ENCODE results near the gene TYW5.
A peak's percentile ranks its signal among the peaks of the same experiment; 100 is the strongest.

TYW5 gene

DNA sequence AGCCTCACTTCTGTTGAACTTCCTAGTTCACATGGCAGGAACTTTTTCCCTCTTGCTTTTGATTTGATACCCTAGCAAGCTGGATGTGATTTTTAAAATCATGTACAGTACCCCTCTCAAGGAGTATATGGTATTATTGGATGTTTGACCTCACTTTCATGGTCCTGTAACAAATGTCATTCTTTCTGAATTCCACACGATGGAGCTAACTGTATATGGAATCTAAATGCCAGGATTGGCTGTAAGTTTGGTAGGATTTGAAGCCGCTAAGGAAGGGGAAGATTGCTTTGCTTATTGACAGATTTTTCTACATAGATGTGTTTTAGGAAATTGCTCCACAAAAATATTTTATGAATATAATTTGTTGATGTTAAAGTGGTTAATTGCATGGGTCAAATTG lies 18.4 kb upstream of the TYW5 start:
- DNase-seq, result peak; percentile 71

DNA sequence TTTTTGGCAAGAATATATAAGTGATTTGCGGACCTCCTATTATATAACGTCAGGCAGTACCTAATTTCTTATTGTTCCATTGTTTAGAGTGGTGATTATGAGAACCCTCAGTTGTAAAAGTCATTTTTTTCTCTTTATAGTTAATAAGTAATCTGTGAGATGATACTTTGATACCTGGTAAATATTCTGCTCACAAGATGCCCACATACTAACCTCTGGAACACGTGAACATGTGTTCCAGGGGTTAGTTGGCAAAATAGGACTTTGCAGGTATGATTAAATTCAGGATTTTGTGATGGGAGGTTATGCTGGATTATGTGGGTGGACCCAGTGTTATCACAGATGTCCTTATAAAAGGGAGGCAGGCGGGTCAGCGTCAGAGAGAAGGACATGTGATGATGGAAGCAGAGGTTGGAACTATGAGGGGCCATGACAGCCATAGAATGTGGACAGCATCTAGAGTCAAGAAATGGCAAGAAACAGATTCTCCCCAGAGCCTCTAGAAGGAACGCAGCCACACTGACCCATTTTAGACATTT lies 16.9 kb upstream of the TYW5 start:
- no peak for DNase-seq

DNA sequence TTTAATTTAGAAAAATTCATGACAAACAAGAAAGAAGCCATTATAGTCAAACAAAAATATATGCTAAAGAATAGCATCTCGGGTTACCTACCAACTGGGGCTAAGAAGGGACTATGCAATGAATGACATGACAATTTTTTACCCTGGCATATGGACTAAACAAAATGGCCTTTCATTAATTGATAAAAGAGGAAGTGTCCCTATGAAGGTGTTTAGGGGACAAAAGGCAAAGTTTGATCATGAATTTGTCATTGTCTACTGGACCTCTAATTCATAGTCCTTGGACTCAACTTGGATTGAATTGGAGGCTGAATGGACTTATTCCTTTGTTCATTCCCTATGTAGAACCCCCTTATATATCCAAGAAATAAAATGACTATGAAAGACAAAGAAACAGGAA lies 12.8 kb upstream of the TYW5 start:
- DNase-seq, result no peak

- no peak for DNase-seq
These were observed 11.7 kb upstream of the TYW5 start for GRCh38 chr2:199966976-199967375.

DNA sequence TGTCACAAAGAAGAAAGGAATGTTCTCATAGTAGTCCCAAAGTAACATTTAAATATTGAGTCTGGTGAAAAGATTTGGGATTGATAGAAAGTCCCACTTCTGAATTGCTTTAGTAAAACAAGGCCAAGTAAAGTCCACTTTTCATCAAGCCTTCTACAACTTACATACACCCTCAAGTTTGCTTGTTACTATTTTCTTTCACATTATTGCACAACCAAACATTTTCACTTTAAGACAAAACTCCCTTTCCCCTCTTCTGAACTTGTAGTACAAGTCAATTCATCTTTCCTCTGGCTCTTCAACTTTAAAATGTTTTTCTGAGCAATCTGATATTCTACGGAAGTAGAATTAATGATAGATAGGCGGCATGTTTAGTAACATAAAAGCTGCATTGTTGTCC lies 11.1 kb upstream of the TYW5 start:
- no peak for DNase-seq

DNA sequence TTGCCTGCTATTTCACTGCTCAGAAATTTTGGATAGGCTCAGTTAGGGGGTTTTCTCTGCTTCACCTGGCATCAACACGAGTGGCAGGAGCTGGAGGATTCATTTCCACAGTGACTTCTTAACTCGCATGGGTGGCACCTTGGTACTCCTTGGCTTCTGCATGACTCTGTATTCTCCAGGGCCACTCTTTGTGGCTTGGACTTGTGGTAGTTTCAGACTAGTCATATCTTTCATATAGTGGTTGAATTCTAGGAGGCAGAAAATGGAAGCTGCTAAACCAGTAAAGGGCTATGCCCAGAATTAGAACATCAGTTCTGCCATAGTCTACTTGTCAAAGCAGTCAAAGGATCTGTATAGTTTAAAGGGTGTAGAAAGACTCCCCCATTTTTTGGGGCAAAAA lies 6.9 kb upstream of the TYW5 start:
- DNase-seq, result no peak

GRCh38 chr2:199958014-199958413 lies 2.7 kb upstream of the TYW5 start:
- no peak for DNase-seq

DNA sequence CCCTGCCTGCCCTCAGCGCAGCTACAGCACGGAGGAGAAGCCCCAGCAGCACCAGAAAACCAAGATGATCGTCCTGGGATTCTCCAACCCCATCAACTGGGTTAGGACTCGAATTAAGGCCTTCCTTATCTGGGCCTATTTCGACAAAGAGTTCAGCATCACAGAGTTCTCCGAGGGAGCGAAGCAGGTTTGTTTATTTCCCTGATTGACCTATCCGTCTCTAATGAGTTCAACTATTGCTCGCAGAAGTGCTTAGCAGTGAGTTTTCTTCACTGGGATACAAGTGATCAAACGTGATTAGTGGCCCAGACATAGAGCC lies 730 bp upstream of the TYW5 start:
- DNase-seq, result no peak

GRCh38 chr2:199955007-199955338 lies 318 bp downstream of the TYW5 start:
- DNase-seq, result no peak

DNA sequence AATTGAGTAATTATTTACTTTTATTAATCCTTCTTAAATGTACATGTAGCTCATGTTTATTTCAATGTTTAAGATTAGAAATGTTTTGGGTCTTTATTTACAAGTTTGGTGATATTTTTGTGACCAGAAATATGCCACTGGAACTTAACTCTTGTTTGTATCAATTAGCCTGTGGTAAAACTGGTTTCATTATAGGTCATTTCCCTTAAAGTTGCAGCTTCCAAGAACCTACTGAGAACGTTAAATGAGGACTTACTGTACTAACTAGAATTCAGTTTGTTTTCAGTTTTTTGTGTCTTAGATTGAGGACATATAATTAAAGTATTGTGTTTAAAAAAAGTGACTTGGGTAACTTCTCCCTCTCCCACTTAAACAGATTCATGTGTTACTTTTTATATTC lies 4.3 kb downstream of the TYW5 start:
- no peak for DNase-seq

- DNase-seq, result no peak
These were observed 4.9 kb downstream of the TYW5 start for GRCh38 chr2:199950396-199950795.

DNA sequence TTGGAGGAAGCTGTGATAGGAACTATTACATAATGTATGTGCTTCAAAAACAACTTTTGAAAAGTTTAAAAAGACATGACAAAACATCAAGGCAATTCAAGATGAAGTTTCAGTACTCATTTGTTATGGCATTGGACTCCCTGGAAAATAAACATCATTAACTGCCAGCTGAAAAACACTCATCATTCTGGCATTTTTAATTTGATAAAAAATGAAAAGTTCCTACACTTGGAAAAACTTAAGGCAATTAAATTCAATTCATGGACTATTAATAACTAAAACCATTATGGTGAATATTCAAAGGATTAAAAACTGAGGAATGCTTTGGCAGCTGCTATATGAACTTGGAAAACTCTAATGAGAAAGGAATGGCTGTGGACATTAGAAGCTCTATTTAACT lies 8.5 kb downstream of the TYW5 start:
- DNase-seq, result no peak

GRCh38 chr2:199946196-199946595 lies 9.1 kb downstream of the TYW5 start:
- no peak for DNase-seq

DNA sequence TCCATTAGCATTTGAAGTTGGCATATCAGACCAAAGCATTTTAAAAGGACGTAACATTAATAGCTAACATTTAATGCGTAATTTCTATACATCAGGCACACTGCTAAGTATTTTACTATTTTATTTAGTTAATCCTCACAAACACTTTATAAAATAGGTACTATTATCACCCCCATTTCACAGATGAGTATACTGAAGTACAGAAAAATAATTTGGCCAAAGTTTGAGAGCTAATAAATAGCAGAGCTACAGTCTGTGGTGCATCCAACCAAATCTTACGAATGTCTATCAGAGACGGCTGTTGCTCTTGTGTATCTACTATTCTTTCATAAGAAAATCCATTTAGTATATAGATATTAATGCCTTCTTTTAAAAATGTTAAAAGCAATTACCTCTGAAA lies 11.9 kb downstream of the TYW5 start:
- DNase-seq, result no peak

GRCh38 chr2:199940373-199940772 lies 14.9 kb downstream of the TYW5 start:
- peak; percentile 79 for DNase-seq

GRCh38 chr2:199936554-199936953 lies 18.7 kb downstream of the TYW5 start:
- DNase-seq, result no peak

- DNase-seq, result peak; percentile 65
These were observed 21.8 kb downstream of the TYW5 start for GRCh38 chr2:199933466-199933865.

GRCh38 chr2:199932312-199932855 lies 22.9 kb downstream of the TYW5 start:
- DNase-seq, result no peak

DNA sequence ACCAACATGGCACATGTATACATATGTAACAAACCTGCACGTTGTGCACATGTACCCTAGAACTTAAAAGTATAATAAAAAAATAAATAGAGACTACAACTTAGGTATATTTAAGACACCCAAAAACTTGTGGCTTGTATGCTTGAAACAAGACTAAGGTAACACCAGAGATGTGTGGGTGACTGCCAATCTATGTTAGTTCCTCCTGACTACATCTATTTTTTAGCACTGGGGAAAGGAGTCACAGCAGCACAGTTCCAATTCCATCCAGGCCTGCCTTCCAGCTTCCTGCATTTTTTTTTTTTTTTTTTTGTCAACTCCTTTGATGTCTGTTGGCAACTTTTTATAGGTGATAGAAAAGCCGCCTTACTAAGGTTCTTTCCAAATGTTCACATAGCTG lies 26.0 kb downstream of the TYW5 start:
- no peak for DNase-seq

- DNase-seq, result no peak
These were observed 26.7 kb downstream of the TYW5 start for GRCh38 chr2:199928626-199929025.

DNA sequence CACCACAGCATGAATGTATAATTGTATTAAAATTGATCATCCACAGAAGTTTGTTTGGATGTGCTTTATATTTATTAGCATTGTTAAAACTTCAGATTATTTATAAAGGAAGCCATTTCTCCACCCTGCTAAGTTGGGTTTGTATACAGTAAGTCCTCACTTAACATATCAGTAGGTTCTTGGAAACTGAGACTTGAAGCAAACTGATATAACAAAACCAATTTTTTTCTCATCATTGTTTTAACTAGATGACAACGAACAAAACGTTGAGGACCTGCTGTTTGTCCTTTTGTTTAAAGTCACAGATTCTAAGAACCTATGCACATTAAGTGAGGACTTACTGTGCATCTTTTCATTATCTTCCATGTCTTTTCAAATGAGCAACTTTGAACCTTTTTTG lies 27.1 kb downstream of the TYW5 start:
- no peak for DNase-seq

DNA sequence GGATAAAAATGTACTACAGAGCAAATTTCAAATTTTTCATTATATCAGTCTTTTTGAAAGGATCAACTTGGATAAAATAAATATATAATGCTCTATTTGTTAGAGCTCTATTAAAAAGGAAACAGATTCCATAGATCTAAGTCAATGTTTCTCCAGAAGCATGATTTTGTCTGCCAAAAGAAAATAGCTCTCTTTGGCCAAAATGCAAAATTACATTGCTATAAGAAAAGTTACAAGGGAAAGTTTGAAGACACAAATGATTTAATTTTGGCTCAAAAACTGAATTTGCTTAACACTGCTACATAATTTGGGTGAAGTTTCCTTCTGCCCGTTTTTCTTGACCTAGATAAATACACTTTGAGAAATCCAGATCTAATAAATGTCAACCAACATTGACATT lies 28.5 kb downstream of the TYW5 start:
- DNase-seq, result no peak

DNA sequence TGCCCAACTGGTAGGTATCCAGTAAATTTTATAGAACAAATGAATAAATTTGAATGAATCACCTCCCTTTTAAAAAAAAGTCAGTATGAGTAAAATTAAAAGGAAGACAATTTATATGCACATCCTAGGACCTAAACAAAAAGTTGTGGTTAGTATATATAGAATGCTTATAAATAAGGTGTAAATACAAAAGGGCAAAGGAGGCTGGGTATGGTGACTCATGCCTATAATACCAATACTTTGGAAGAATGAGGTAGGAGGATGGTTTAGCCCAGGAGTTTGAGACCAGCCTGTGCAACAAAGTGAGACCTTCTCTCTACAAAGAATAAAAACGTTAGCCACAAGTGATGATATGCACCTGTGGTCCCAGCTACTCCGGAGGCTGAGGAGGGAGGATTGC lies 31.4 kb downstream of the TYW5 start:
- DNase-seq, result no peak

- DNase-seq, result no peak
These were observed 32.4 kb downstream of the TYW5 start for GRCh38 chr2:199922856-199923255.

DNA sequence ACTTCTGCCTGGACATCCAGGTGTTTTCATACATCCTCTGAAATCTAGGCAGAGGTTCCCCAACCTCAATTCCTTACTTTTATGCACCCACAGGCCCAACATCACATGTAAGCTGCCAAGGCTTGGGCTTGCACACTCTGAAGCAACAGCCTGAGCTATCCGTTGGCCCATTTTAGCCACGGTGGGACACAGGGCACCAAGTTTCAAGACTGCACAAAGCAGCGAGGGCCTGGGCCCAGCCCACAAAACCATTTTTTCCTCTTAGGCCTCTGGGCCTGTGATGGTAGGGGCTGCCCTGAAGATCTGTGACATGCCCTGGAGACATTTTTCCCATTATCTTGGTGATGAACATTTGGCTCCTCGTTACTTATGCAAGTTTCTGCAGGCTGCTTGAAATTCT lies 38.3 kb downstream of the TYW5 start:
- DNase-seq, result no peak

DNA sequence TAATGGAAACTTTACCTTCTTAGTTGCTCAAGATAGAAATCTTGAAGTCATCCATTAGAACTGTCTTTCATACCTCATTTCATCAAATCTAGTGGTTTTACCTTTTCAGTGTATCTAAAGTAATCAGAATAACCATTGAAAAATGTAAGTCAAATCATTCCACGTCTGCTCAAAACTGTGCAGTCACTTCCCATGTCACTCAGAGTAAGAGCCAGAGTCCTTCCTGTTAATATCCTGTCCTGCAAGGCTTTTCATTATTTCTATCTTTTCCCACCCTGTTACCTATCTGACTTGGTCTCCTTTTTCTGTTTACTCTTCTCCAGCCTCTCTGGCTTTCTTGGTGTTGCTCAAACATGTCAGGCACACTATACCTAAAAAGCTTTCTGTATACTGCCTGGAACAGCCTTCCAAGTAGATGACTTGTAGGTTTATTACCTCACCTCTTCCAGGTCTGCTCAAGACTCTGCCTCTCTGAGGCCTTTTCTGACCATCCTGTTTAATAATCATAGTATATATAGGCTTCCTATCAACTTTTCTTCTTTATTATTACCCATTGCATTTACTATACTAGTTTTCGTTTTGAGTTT lies 40.8 kb downstream of the TYW5 start:
- no peak for DNase-seq
